D721Med (cell line): ENCODE measurements around the gene SGPP2.
"Not testable (repeated sequence)": the region's sequence is repeated elsewhere in the genome, so short reads cannot be mapped to it uniquely, and the experiment has no call there.

ENCODE experiments used
- DNase-seq: peaks from one replicate; pipeline ENCODE4 v3.0.0; 2011; ENCODE audit warnings: low spot score; ENCODE audit not compliant: insufficient read length
- FAIRE-seq: peaks from 2 replicates; lab custom pipeline; 2011; peaks lifted over from hg19 to GRCh38; lab: Jason Lieb, UNC
- TF ChIP-seq, protein P1 (sequence below): IDR thresholded peaks from 2 replicates; pipeline ENCODE4 v1.5.1; 2012; ENCODE audit warnings: mild to moderate bottlenecking, control low read depth; ENCODE audit not compliant: insufficient read depth; ENCODE audit errors: missing control alignments

The SGPP2 gene

DNA sequence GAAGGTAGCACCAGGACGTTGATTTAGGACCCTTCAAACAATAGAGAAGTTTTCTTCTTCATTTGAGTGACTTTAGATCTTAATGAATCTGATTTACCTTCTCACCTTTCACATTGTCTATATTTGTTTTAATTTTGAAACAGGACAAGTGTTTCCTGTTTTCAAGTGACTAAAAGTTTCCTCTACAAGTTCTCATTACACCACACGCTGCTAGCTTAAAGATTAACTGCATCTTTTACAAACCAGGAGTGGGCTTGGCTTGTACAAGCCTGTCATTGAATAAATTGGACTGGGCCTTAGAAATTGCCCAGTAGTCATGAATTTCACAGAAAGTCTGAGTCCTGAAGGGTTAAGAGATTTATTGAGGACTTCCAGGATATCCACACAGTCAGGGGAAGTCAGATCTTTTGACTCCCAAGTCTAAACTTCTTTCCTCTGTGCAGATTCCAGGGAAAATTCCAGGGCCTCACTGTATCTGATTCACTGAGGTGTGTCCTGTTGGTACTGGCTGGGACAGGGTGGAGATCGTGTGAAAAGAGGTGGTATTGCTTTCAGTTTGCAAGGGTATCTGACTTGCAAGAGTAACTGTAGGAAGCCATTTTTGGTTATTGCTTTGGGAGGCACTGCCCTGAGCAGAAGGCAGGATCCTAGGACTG is 3.4 kb downstream of the SGPP2 start:
- FAIRE-seq (no peak), DNase-seq (no peak)
- TF ChIP-seq, protein P1, sequence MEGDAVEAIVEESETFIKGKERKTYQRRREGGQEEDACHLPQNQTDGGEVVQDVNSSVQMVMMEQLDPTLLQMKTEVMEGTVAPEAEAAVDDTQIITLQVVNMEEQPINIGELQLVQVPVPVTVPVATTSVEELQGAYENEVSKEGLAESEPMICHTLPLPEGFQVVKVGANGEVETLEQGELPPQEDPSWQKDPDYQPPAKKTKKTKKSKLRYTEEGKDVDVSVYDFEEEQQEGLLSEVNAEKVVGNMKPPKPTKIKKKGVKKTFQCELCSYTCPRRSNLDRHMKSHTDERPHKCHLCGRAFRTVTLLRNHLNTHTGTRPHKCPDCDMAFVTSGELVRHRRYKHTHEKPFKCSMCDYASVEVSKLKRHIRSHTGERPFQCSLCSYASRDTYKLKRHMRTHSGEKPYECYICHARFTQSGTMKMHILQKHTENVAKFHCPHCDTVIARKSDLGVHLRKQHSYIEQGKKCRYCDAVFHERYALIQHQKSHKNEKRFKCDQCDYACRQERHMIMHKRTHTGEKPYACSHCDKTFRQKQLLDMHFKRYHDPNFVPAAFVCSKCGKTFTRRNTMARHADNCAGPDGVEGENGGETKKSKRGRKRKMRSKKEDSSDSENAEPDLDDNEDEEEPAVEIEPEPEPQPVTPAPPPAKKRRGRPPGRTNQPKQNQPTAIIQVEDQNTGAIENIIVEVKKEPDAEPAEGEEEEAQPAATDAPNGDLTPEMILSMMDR, result no peak

DNA sequence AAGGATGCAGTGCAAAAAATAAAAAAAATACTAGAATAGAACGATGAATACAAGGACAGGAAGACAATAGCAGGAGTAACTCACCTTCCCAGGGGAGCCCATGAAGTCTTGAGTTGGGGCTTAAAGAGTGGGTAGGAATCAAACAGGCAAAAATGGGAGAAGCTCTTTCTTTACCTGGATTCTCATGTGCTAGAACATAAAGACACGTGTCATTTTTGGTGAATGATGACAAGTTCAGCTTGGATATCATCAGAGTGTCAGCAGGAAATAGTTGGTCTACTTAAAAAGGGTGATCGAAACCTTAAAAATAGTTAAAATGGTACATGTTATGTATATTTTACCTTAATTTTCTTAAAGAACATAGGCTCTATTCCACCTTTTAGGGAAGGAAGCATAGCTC is 5.7 kb downstream of the SGPP2 start:
- TF ChIP-seq, protein P1, result no peak
- FAIRE-seq (no peak), DNase-seq (no peak)

DNA sequence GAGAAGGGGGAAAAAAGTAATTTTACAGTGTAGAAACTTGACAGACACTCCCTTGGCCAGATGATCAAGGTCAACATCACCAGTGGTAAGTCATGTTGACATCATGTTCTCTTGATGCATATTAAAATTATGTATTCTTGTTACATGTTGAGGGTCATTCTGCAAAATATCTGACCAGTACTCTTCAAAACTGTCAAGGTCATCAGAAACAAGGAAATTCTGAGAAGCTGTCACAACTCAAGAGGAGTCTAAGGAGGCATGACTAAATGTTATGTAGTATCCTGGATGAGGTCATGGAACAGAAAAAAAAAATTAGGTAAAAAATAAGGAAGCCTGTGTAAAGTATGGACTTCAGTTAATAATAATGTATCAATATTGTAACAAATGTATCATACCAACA is 6.3 kb downstream of the SGPP2 start:
- FAIRE-seq, result no peak
- TF ChIP-seq, protein P1, result no peak
- DNase-seq, result no peak

DNA sequence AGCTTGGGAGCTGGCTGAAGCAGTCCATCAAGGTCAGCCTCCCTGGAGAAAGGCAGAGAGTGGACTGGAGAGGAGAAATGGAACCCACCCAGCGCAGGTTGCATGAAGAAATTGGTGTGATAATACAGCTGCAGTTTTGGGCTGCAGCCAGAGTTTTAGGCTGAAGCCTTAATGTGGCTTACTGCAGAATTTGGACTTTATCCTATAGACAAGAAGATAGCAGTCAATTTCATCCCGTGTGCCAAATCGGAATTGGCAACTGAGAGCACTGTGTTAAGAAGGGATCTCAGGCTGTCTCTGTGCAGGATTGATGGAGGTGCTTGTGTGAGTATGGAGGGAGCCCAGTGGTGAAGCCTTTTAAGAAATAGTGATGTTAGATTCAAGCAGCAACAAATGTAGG is 7.5 kb downstream of the SGPP2 start:
- TF ChIP-seq, protein P1, result no peak
- no peak for FAIRE-seq
- no peak for DNase-seq

DNA sequence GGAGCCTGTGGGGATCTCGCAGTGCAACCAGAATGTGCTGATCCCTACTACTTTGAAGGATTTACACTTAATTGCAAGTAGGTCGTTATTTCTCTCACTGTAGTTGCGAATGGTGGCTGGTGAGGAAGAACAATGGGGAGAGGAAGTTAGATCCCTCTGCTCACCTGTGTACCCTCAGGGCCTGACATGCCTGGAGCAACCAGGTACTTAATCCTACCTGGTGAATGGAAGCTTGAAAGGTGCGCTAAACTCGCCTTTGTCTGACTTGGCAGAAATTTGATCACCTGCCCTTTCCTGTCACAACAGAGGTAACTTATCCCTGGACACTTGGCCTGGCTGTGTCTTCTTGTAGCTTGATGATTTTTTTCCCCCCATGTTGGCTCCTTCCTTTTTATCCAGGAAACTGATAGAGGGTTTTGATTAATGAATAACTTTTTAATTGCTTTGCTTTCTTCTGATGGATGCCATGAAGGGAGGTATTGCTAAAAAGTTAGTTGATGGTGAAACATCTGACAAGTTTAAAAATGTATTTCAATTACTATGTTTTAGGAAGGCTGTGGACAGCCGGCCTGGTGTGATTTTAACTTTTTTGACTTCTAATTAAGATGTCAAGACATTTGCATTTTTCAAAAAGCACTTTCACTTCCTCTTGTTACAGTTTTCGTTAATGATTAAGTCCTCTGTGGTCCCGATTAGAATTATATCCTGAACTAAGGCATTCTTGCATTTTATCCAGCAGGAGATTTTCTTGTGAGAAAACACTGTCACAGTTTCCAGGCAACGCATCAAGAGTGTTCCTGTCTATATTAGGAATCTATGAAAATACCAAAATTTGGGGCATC is 9.2 kb downstream of the SGPP2 start:
- no peak for FAIRE-seq
- no peak for DNase-seq
- TF ChIP-seq, protein P1, result no peak

DNA sequence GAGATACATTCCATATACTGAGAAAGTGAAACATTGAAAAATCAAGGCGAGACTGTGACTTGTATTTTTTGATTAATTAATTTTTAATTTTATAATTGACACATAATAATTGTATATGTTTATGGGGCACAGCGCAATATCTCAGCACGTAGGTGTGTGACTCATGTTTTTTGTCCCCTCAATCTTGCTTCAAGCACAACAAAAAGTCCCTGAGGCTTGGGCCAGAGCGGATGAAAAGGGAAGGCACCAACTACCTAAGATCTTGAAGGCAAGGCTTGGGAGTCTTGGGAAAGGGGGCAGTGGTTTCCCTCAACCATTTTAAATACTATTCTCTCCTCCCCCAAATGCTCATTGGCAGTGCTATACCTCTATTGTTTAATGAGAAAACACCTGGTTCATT is 9.9 kb downstream of the SGPP2 start:
- DNase-seq (no peak), FAIRE-seq (no peak)
- TF ChIP-seq, protein P1, result no peak

DNA sequence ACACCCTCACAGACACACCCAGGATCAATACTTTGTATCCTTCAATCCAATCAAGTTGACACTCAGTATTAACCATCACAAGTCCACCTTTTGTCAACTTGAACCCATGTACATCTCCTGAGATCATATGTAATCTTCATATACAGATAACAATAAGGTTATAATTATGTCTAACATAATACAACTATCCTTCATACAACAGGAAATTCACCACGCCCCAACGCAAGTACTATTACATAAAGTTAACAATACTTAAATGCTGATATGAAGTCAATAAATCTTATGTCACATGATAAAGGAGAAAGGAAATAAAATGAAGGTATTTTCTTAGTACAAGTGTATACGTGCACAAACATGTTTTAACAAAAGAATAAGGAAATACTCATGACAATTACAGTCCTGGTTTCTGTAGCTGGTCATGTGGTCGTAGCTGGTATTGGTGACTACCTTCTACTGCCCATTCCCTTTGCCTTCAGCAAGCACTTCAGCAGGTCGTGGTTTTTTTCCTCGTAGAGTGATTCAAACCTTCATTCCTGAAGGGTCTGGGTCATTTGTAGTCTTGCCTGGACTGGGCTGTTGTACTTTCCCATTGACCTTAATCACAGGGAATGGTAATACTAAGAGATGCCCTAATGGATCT is 11.2 kb downstream of the SGPP2 start:
- not testable (repeated sequence) for FAIRE-seq, DNase-seq
